Measurements from ENCODE around the gene CSTPP1. TPM values are rescaled to one million over a fixed set of nuclear protein-coding genes. Genes with fewer than 3 reads are reported as not detected.

Gene CSTPP1
- total RNA-seq, 2 donors from 2014 or later, result 12.2 to 13.8 TPM

DNA sequence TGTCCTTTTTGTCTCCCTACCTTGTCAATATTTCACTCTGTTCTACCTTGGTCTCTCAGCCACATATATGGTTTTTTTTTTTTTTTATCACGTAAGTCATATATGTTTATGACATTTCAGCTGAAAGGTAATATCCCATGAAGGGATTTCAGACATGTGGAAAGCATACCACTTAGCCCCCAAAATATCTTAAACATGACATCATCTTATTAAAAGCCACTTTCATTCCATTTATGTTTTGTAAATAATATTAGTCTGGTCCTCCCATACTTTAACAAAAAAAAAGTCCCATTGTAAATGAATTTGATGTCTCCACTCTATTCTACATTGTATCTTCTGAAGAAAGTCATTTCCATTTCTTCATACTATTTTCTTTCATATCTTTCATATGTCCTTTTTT lies 85.4 kb downstream of the CSTPP1 start:
- Mint-ChIP-seq H3K36me3 (ENCODE audit: low read depth) (peaks cover 2% of the 10 kb centered on the region), H3K27ac (no peak overlapping the region), H3K4me1 (peaks cover 3% of the 10 kb centered on the region), H3K27me3 (no peaks in the 10 kb centered on the region), H3K4me3 (no peak overlapping the region)
- H3K9me3 ChIP-seq (ENCODE audit: control insufficient read depth, low read length, poor library complexity, severe bottlenecking), result no peaks in the 10 kb centered on the region
- DNase-seq (no peak), ATAC-seq (no peak)

DNA sequence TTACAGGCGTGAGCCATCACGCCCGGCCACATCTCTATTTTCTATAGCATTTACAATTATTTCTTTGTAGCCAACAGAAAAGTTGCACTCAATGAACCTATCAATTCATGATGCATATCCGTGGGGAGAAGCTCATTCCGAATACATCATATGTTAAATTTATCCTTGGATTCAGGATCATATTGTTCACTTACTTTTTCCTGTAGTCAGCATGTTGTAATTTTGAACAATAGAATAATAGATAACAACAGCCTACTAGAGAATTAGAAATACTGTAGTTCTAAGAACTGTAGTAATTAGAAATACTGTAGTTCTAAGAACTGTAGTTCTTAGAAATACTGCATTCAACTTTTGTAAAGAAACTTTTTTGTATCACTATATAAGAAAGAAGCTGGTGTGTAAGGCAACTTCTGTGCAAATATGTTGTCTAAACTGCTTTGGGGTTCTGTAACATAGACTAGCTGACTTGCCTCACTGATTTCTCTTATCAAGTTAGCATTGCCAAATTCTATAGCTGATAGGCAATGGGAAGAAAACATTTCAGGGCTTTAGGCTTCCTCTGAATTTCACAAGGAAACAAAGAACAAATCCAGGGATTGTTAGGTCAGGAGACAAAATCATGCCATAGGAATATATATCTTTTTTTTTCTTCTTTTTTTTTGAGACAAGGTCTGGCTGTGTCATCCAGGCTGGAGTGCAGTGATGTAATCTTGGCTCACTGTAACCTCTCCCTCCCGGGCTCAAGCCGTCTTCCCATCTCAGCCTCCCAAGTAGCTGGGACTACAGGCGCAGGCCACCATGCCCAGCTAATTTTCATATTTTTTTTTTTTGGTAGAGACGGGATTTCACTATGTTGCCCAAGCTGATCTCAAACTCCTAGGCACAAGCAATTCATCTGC lies 91.9 kb downstream of the CSTPP1 start:
- H3K36me3 Mint-ChIP-seq (ENCODE audit: low read depth), result peaks cover 1% of the 10 kb centered on the region
- DNase-seq, result no peak
- H3K27me3 Mint-ChIP-seq, result no peaks in the 10 kb centered on the region

DNA sequence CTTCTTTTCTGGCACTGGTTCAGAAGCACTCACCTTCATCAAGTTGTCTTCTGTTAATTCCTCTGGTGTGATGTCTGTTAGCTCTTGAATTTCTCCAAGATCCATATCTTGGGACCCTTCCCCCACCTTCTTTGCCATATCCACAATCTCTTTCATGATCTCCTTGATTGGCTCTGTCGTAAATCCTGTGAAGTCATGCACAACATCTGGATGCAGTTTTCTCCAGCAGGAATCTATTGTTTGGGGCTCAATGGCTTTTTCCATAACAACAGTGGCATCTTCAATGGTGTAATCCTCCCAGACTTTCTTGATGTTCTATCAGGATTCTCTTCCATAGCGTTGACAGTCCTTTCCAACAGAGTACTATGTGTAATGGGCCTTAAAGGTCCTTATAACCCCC lies 96.9 kb downstream of the CSTPP1 start:
- Mint-ChIP-seq H3K4me1 (peaks cover 5% of the 10 kb centered on the region), H3K4me3 (no peak overlapping the region), H3K27me3 (no peaks in the 10 kb centered on the region), H3K27ac (no peak overlapping the region), H3K36me3 (ENCODE audit: low read depth) (no peaks in the 10 kb centered on the region)
- ATAC-seq, result no peak
- no peak for DNase-seq
- H3K9me3 ChIP-seq (ENCODE audit: control insufficient read depth, low read length, poor library complexity, severe bottlenecking), result no peaks in the 10 kb centered on the region

More for the DNA sequence above, 91.9 kb downstream of the CSTPP1 start:
- peak overlapping the region; percentile 19 for H3K27ac Mint-ChIP-seq
- H3K4me1 Mint-ChIP-seq, result peaks cover 10% of the 10 kb centered on the region
- no peak for ATAC-seq
- H3K4me3 Mint-ChIP-seq, result no peak overlapping the region
- no peaks in the 10 kb centered on the region for H3K9me3 ChIP-seq (ENCODE audit: control insufficient read depth, low read length, poor library complexity, severe bottlenecking)

DNA sequence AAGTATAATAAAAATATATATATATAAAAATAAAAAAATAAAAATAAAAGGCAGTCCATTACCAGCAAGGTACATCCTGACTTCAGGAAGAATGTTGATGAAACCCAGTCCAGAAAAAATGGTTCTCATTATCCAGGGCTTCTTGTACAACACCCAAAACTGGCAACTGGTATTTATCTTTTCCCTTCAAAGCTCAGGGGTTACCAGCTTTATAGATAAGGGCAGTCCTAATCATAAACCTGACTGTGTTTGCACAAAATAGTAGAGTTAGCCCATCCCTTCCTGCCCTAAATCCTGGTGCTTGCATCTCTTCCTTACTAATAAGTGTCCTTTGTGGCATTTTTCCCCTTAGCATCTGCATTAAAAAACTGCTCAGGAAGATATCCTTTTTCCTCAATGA lies 97.5 kb downstream of the CSTPP1 start:
- no peaks in the 10 kb centered on the region for H3K9me3 ChIP-seq (ENCODE audit: control insufficient read depth, low read length, poor library complexity, severe bottlenecking)
- no peaks in the 10 kb centered on the region for H3K36me3 Mint-ChIP-seq (ENCODE audit: low read depth)
- no peak overlapping the region for H3K27ac Mint-ChIP-seq
- H3K4me3 Mint-ChIP-seq, result no peak overlapping the region
- DNase-seq (no peak), ATAC-seq (no peak)
- no peaks in the 10 kb centered on the region for H3K27me3 Mint-ChIP-seq
- H3K4me1 Mint-ChIP-seq, result peaks cover 5% of the 10 kb centered on the region

DNA sequence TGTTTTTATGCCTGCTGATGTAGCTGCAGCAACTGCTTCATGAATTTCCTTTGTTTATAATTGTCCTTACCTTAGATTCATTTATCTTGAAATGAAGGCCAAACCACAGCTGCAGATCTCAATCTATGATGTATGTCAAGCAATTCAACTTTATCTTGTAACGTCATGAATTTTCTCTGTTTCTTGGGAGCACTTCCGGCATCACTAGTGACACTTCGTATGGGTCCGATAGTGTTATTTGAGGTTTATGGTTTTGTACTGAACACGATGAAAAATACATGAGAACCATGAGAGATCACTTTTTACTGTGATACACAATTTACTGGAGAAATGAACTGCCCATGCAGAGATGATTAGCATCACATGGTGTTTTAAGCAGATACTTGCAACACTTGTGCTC lies 98.5 kb downstream of the CSTPP1 start:
- H3K4me3 Mint-ChIP-seq, result no peak overlapping the region
- no peaks in the 10 kb centered on the region for H3K9me3 ChIP-seq (ENCODE audit: control insufficient read depth, low read length, poor library complexity, severe bottlenecking)
- DNase-seq, result no peak
- ATAC-seq, result no peak
- H3K27me3 Mint-ChIP-seq, result no peaks in the 10 kb centered on the region
- peaks cover 2% of the 10 kb centered on the region for H3K4me1 Mint-ChIP-seq
- H3K36me3 Mint-ChIP-seq (ENCODE audit: low read depth), result no peaks in the 10 kb centered on the region
- no peak overlapping the region for H3K27ac Mint-ChIP-seq

- no peak overlapping the region for H3K27ac Mint-ChIP-seq
- ATAC-seq, result no peak
- H3K36me3 Mint-ChIP-seq (ENCODE audit: low read depth), result no peaks in the 10 kb centered on the region
- DNase-seq, result no peak
- no peak overlapping the region for H3K4me3 Mint-ChIP-seq
- H3K9me3 ChIP-seq (ENCODE audit: control insufficient read depth, low read length, poor library complexity, severe bottlenecking), result no peaks in the 10 kb centered on the region
- H3K4me1 Mint-ChIP-seq, result peaks cover 2% of the 10 kb centered on the region
- H3K27me3 Mint-ChIP-seq, result no peaks in the 10 kb centered on the region
Measured at GRCh38 chr11:47044119-47044518, 107.6 kb downstream of the CSTPP1 start.

GRCh38 chr11:47047972-47048371 lies 111.4 kb downstream of the CSTPP1 start:
- Mint-ChIP-seq H3K4me3 (no peak overlapping the region), H3K4me1 (peaks cover 2% of the 10 kb centered on the region), H3K36me3 (ENCODE audit: low read depth) (peaks cover 5% of the 10 kb centered on the region), H3K27ac (no peak overlapping the region), H3K27me3 (no peaks in the 10 kb centered on the region)
- DNase-seq, result no peak
- no peaks in the 10 kb centered on the region for H3K9me3 ChIP-seq (ENCODE audit: control insufficient read depth, low read length, poor library complexity, severe bottlenecking)
- no peak for ATAC-seq

DNA sequence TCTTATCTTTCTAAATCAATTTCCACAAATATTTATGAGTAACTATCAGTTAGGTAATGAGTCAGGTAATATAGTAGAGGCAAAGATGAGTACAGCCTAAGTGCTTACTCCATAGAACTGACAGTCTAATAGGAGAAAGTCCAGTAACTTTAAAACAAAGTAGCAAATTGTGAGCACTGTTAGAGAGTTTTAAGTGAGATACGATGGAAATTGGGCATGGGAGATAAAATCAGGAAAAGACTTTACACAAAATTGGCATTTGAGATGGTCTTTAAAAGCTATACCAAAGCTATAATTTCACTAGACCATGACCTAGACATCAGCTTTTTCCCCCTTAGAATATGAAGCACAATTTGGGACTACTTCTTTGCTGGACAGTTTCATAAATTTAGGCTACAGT lies 113.7 kb downstream of the CSTPP1 start:
- ATAC-seq, result no peak
- H3K4me3 Mint-ChIP-seq, result no peak overlapping the region
- H3K36me3 Mint-ChIP-seq (ENCODE audit: low read depth), result peaks cover 9% of the 10 kb centered on the region
- H3K27me3 Mint-ChIP-seq, result no peaks in the 10 kb centered on the region
- peaks cover 5% of the 10 kb centered on the region for H3K4me1 Mint-ChIP-seq
- H3K9me3 ChIP-seq (ENCODE audit: control insufficient read depth, low read length, poor library complexity, severe bottlenecking), result no peaks in the 10 kb centered on the region
- no peak overlapping the region for H3K27ac Mint-ChIP-seq
- no peak for DNase-seq

- no peaks in the 10 kb centered on the region for H3K27me3 Mint-ChIP-seq
- no peak overlapping the region for H3K27ac Mint-ChIP-seq
- H3K4me3 Mint-ChIP-seq, result no peak overlapping the region
Measured at GRCh38 chr11:47051217-47051616, 114.7 kb downstream of the CSTPP1 start.

DNA sequence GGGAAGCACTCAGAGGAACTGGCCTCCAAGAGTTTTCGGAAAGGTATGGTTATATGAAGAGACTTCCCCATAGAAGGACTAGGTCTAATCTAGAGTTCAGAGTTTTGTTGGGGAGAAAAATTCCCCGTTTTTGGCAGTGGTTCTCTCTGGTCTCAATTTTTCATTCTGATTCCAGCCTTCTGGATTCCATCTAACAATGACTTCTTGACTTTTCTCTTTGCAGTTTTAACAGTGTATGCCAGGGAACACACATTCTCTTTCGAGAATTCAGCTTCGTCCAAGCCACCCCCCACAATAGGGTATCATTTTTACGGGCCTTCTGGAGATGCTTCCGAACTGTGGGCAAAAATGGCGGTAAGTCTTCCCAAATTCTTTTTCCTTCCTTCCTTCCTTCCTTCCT lies 115.6 kb downstream of the CSTPP1 start:
- DNase-seq (no peak), ATAC-seq (no peak)
- Mint-ChIP-seq H3K27me3 (no peaks in the 10 kb centered on the region), H3K36me3 (ENCODE audit: low read depth) (peaks cover 9% of the 10 kb centered on the region), H3K27ac (no peak overlapping the region), H3K4me3 (no peak overlapping the region), H3K4me1 (peaks cover 5% of the 10 kb centered on the region)
- H3K9me3 ChIP-seq (ENCODE audit: control insufficient read depth, low read length, poor library complexity, severe bottlenecking), result no peaks in the 10 kb centered on the region

More at GRCh38 chr11:47051217-47051616, 114.7 kb downstream of the CSTPP1 start:
- no peaks in the 10 kb centered on the region for H3K9me3 ChIP-seq (ENCODE audit: control insufficient read depth, low read length, poor library complexity, severe bottlenecking)
- no peak for ATAC-seq
- H3K36me3 Mint-ChIP-seq (ENCODE audit: low read depth), result peaks cover 9% of the 10 kb centered on the region
- no peak for DNase-seq
- H3K4me1 Mint-ChIP-seq, result peaks cover 5% of the 10 kb centered on the region

GRCh38 chr11:47052576-47052975 lies 116.0 kb downstream of the CSTPP1 start:
- Mint-ChIP-seq H3K36me3 (ENCODE audit: low read depth) (peaks cover 11% of the 10 kb centered on the region), H3K4me3 (no peak overlapping the region)

DNA sequence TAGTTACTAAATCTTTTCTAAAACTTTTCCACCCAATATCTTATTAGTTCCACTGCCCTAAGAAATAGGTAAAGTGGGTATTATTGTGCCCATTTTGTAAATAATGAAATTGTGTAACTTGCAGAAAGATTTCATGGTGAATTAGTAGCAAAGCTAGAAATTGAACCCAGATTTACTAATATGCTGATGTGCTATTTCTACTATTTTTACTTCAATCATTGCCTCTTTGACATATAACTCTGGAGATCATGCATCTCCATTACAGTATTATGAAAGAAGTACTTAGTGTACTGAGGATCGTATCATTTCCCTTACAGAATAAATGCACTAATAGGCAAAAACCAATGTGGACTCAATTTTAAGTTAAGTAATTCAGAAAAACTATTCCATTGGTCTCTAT lies 119.0 kb downstream of the CSTPP1 start:
- peaks cover 14% of the 10 kb centered on the region for H3K36me3 Mint-ChIP-seq (ENCODE audit: low read depth)
- peaks cover 2% of the 10 kb centered on the region for H3K4me1 Mint-ChIP-seq
- no peak overlapping the region for H3K27ac Mint-ChIP-seq
- no peaks in the 10 kb centered on the region for H3K27me3 Mint-ChIP-seq
- H3K9me3 ChIP-seq (ENCODE audit: control insufficient read depth, low read length, poor library complexity, severe bottlenecking), result no peaks in the 10 kb centered on the region
- ATAC-seq, result no peak
- DNase-seq, result no peak
- H3K4me3 Mint-ChIP-seq, result no peak overlapping the region

More at GRCh38 chr11:47052576-47052975, 116.0 kb downstream of the CSTPP1 start:
- DNase-seq, result no peak
- H3K9me3 ChIP-seq (ENCODE audit: control insufficient read depth, low read length, poor library complexity, severe bottlenecking), result no peaks in the 10 kb centered on the region
- Mint-ChIP-seq H3K27ac (no peak overlapping the region), H3K4me1 (peaks cover 5% of the 10 kb centered on the region), H3K27me3 (no peaks in the 10 kb centered on the region)
- ATAC-seq, result no peak

DNA sequence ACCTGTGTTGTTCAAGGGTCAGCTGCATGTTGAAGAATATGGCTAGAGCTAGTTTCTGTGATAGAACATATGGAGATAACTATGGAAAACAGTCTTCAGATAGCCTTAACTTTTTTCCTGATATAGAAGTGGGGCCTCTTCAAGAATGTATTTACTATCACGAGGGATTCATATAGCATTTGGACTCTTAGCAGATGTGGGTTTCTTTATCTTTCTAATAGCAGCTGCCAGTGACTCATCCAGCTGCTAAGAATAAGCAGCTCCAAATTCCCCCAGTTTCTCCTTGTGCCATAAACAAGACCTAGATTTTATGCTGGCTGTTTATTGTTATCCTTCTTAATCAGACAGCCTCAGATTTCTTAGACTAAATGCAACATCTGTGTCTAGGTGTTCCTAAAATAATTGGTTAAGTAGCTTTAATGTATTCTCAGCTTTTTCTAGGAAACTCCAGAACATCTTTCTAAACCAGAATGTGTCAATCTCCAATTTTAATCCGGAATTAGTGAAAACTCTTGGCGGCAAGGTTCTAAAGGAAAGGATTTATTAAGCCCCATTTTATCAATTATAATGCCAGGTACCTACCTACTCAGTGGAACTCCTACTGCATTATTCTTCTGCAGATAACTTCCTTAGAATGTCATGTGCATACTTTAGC lies 119.8 kb downstream of the CSTPP1 start:
- peaks cover 6% of the 10 kb centered on the region for H3K4me1 Mint-ChIP-seq
- ATAC-seq (no peak), DNase-seq (no peak)
- no peak overlapping the region for H3K27ac Mint-ChIP-seq
- H3K9me3 ChIP-seq (ENCODE audit: control insufficient read depth, low read length, poor library complexity, severe bottlenecking), result no peaks in the 10 kb centered on the region
- H3K36me3 Mint-ChIP-seq (ENCODE audit: low read depth), result peaks cover 14% of the 10 kb centered on the region
- no peak overlapping the region for H3K4me3 Mint-ChIP-seq
- no peaks in the 10 kb centered on the region for H3K27me3 Mint-ChIP-seq
